ENCODE measurements around the gene MCU.
"Not testable (repeated sequence)": the region's sequence is repeated elsewhere in the genome, so short reads cannot be mapped to it uniquely, and the experiment has no call there.

The MCU gene

GRCh38 chr10:72660220-72660619 lies 31.7 kb upstream of the MCU start:
- H3K36me3 ChIP-seq (ENCODE audit: insufficient read depth, low read length): no peaks in the 10 kb centered on the region
- H3K9ac ChIP-seq (ENCODE audit: low read depth, low read length): no peak overlapping the region
- no peak overlapping the region for H3K4me3 ChIP-seq (ENCODE audit: low read length)
- H3K27ac ChIP-seq (ENCODE audit: low read depth, low read length): no peak overlapping the region
- H3K9me3 ChIP-seq (ENCODE audit: insufficient read depth, low read depth, low read length): no peaks in the 10 kb centered on the region
- peaks cover 11% of the 10 kb centered on the region; the same call in 1 of the 2 replicates for H3K4me1 ChIP-seq (ENCODE audit: insufficient read depth, low read length)
- H3K27me3 ChIP-seq (ENCODE audit: insufficient read depth, low read length): no peaks in the 10 kb centered on the region

GRCh38 chr10:72661431-72661830 lies 30.5 kb upstream of the MCU start:
- H3K4me3 ChIP-seq (ENCODE audit: low read length): no peak overlapping the region
- no peaks in the 10 kb centered on the region for H3K36me3 ChIP-seq (ENCODE audit: insufficient read depth, low read length)
- no peak overlapping the region for H3K9ac ChIP-seq (ENCODE audit: low read depth, low read length)
- H3K9me3 ChIP-seq (ENCODE audit: insufficient read depth, low read depth, low read length): no peaks in the 10 kb centered on the region
- H3K27ac ChIP-seq (ENCODE audit: low read depth, low read length): no peak overlapping the region
- 90% methylated on average over 1 of the region's 1 CpG for WGBS
- H3K27me3 ChIP-seq (ENCODE audit: insufficient read depth, low read length): no peaks in the 10 kb centered on the region
- H3K4me1 ChIP-seq (ENCODE audit: insufficient read depth, low read length): peaks cover 11% of the 10 kb centered on the region; the same call in 1 of the 2 replicates

DNA sequence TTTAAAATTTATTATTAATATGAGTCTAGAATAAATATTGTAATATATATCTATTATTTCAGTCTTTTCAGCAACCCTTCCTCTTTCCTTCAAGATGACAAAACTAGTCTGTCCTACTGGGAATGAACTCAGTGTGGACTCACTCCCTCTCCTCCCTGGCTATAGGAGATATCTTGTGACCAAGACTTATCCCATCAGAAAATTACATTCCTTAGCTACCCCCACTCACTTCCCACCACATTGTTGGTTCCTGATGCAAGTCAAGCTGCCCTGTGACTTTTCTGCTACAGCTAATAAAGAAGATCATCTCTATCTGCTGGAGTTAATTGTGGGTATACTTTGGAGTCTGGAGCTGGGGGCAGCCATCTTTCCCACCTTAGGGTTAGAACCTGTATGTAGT lies 28.0 kb upstream of the MCU start:
- Histone ChIP-seq H3K4me3 (ENCODE audit: low read length) (no peak overlapping the region), H3K4me1 (ENCODE audit: insufficient read depth, low read length) (peaks cover 6% of the 10 kb centered on the region; the same call in 1 of the 2 replicates), H3K9ac (ENCODE audit: low read depth, low read length) (no peak overlapping the region)

GRCh38 chr10:72665925-72666324 lies 26.0 kb upstream of the MCU start:
- Histone ChIP-seq H3K27ac (ENCODE audit: low read depth, low read length) (no peak overlapping the region), H3K27me3 (ENCODE audit: insufficient read depth, low read length) (no peaks in the 10 kb centered on the region), H3K4me3 (ENCODE audit: low read length) (no peak overlapping the region), H3K36me3 (ENCODE audit: insufficient read depth, low read length) (no peaks in the 10 kb centered on the region), H3K9me3 (ENCODE audit: insufficient read depth, low read depth, low read length) (no peaks in the 10 kb centered on the region), H3K9ac (ENCODE audit: low read depth, low read length) (no peak overlapping the region), H3K4me1 (ENCODE audit: insufficient read depth, low read length) (no peaks in the 10 kb centered on the region)
- 92% methylated on average over 4 of the region's 4 CpGs for WGBS

More for the DNA sequence above, 28.0 kb upstream of the MCU start:
- H3K27ac ChIP-seq (ENCODE audit: low read depth, low read length): no peak overlapping the region
- H3K36me3 ChIP-seq (ENCODE audit: insufficient read depth, low read length): no peaks in the 10 kb centered on the region
- no peaks in the 10 kb centered on the region for H3K9me3 ChIP-seq (ENCODE audit: insufficient read depth, low read depth, low read length)
- no peaks in the 10 kb centered on the region for H3K27me3 ChIP-seq (ENCODE audit: insufficient read depth, low read length)

DNA sequence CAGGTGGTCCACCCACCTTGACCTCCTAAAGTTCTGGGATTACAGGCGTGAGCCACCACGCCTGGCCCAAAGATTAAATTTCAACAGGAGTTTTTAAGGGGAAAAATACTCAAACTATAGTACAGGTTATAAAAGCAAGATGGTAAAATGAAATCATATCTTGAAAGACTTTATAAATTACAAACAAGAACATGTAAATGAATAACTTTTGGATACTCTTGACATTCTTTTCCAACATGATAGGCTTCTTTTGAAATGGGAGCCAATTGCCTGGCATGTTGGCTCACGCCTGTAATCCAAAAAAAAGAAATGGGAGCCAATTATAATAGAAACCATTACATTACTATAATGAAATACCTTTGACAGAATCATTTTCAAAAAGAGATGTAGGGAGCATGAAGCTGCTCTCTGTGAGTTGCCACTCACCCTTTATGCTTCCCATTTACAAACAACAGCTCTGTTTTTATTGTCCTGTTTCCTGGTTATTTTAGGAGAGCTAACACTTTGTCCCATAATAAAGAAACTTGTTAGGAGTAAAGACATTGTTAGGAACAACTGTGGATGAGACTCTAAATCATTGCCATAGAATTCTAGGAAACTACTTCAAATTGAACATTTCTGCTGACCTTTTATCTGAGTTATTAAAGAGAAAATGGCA lies 24.6 kb upstream of the MCU start:
- Histone ChIP-seq H3K4me3 (ENCODE audit: low read length) (no peak overlapping the region), H3K27me3 (ENCODE audit: insufficient read depth, low read length) (no peaks in the 10 kb centered on the region), H3K36me3 (ENCODE audit: insufficient read depth, low read length) (no peaks in the 10 kb centered on the region), H3K4me1 (ENCODE audit: insufficient read depth, low read length) (no peaks in the 10 kb centered on the region), H3K27ac (ENCODE audit: low read depth, low read length) (no peak overlapping the region), H3K9ac (ENCODE audit: low read depth, low read length) (no peak overlapping the region), H3K9me3 (ENCODE audit: insufficient read depth, low read depth, low read length) (no peaks in the 10 kb centered on the region)
- 87% methylated on average over 3 of the region's 3 CpGs for WGBS

DNA sequence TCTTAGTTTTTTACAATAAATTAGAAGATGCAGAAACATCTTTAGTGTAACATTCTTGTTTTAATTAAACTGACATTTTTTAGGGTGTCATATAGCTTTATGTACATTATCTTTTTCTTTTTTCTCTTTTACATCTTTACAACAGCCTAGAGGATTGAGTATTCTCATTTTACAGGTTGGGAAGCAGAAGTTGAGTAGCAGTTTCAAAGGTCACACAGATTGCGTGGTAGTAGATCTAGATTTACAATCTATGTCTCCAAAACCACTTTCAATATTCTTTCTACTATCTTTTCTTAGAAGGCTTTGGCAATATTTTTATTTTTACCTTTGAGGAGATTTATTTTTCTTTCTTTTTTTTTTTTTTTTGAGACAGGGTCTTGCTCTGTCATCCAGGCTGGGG lies 18.7 kb upstream of the MCU start:
- 86% methylated on average over 1 of the region's 1 CpG for WGBS

DNA sequence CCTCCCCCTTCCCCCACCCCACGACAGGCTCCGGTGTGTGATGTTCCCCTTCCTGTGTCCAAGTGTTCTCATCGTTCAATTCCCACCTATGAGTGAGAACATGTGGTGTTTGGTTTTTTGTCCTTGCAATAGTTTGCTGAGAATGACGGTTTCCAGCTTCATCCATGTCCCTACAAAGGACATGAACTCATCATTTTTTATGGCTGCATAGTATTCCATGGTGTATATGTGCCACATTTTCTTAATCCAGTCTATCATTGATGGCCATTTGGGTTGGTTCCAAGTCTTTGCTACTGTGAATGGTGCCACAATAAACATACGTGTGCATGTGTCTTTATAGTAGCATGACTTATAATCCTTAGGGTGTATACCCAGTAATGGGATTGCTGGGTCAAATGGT lies 17.8 kb upstream of the MCU start:
- not testable (repeated sequence) for H3K4me1 ChIP-seq (ENCODE audit: insufficient read depth, low read length); H3K4me3 ChIP-seq (ENCODE audit: low read length); H3K27ac ChIP-seq (ENCODE audit: low read depth, low read length); H3K9ac ChIP-seq (ENCODE audit: low read depth, low read length); H3K27me3 ChIP-seq (ENCODE audit: insufficient read depth, low read length); H3K36me3 ChIP-seq (ENCODE audit: insufficient read depth, low read length); H3K9me3 ChIP-seq (ENCODE audit: insufficient read depth, low read depth, low read length)
- 86% methylated on average over 3 of the region's 5 CpGs for WGBS

More for the DNA sequence above, 18.7 kb upstream of the MCU start:
- no peak overlapping the region for H3K27ac ChIP-seq (ENCODE audit: low read depth, low read length)
- no peak overlapping the region for H3K4me3 ChIP-seq (ENCODE audit: low read length)
- no peaks in the 10 kb centered on the region for H3K4me1 ChIP-seq (ENCODE audit: insufficient read depth, low read length)
- H3K9me3 ChIP-seq (ENCODE audit: insufficient read depth, low read depth, low read length): no peaks in the 10 kb centered on the region
- H3K36me3 ChIP-seq (ENCODE audit: insufficient read depth, low read length): no peaks in the 10 kb centered on the region
- H3K27me3 ChIP-seq (ENCODE audit: insufficient read depth, low read length): no peaks in the 10 kb centered on the region
- no peak overlapping the region for H3K9ac ChIP-seq (ENCODE audit: low read depth, low read length)

GRCh38 chr10:72679838-72680241 lies 12.1 kb upstream of the MCU start:
- H3K36me3 ChIP-seq (ENCODE audit: insufficient read depth, low read length): no peaks in the 10 kb centered on the region
- no peak overlapping the region for H3K27ac ChIP-seq (ENCODE audit: low read depth, low read length)
- H3K9ac ChIP-seq (ENCODE audit: low read depth, low read length): no peak overlapping the region
- H3K4me1 ChIP-seq (ENCODE audit: insufficient read depth, low read length): no peaks in the 10 kb centered on the region
- H3K27me3 ChIP-seq (ENCODE audit: insufficient read depth, low read length): no peaks in the 10 kb centered on the region
- no peak overlapping the region for H3K4me3 ChIP-seq (ENCODE audit: low read length)
- H3K9me3 ChIP-seq (ENCODE audit: insufficient read depth, low read depth, low read length): no peaks in the 10 kb centered on the region
- 96% methylated on average over 3 of the region's 4 CpGs for WGBS

- Histone ChIP-seq H3K27me3 (ENCODE audit: insufficient read depth, low read length) (no peaks in the 10 kb centered on the region), H3K9ac (ENCODE audit: low read depth, low read length) (no peak overlapping the region), H3K9me3 (ENCODE audit: insufficient read depth, low read depth, low read length) (no peaks in the 10 kb centered on the region), H3K4me1 (ENCODE audit: insufficient read depth, low read length) (no peaks in the 10 kb centered on the region), H3K27ac (ENCODE audit: low read depth, low read length) (no peak overlapping the region), H3K36me3 (ENCODE audit: insufficient read depth, low read length) (no peaks in the 10 kb centered on the region), H3K4me3 (ENCODE audit: low read length) (no peak overlapping the region)
- WGBS: 93% methylated on average over 6 of the region's 6 CpGs
Measured at GRCh38 chr10:72682638-72683037, 9.3 kb upstream of the MCU start.

DNA sequence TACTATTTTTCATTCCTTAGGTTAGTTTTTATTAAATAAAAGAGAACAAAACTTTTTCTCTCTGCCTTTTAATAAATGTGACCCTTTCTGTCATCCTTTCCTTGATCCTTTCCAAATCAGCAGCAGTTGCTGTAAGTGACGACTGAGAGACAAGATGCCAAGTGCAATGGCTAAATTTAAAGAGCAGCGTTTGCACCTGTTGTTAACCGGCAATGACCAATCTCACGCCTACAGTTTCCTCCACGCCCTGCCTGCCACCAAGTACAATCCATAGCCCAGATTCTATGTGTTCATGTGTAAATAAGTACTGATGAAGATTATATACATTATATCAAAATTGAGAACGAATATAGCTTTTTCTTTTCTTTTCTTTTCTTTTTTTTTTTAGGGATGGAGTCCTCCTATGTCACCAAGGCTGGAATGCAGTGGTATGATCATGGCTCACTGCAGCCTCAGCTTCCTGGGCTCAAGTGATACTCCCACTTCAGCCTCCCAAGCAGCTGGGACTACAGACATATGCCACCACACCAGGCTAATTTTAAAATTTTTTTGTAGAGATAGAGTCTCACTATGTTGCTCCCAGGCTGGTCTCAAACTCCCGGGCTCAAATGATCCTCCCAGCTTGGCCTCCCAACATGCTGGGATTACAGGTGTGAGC lies 6.5 kb upstream of the MCU start:
- 95% methylated on average over 5 of the region's 7 CpGs for WGBS
- H3K9me3 ChIP-seq (ENCODE audit: insufficient read depth, low read depth, low read length): no peaks in the 10 kb centered on the region
- no peaks in the 10 kb centered on the region for H3K4me1 ChIP-seq (ENCODE audit: insufficient read depth, low read length)
- H3K4me3 ChIP-seq (ENCODE audit: low read length): no peak overlapping the region
- H3K36me3 ChIP-seq (ENCODE audit: insufficient read depth, low read length): no peaks in the 10 kb centered on the region
- no peak overlapping the region for H3K27ac ChIP-seq (ENCODE audit: low read depth, low read length)
- no peaks in the 10 kb centered on the region for H3K27me3 ChIP-seq (ENCODE audit: insufficient read depth, low read length)
- H3K9ac ChIP-seq (ENCODE audit: low read depth, low read length): no peak overlapping the region

DNA sequence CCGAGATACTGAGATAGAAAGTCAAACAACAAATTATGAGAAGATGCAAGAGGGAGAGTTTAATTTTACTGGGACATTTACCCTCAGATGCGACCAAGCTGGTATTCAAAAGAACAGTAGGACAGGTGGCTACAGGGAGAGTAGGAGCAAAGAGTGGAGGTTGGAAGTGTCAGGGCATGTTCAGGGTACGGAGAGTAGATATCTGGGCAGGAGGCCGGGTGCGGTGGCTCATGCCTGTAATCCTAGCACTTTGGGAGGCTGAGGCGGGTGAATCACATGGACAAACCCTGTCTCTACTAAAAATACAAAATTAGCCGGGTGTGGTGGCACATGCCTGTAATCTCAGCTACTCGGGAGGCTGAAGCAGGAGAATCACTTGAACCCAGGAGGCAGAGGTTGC lies 5.5 kb upstream of the MCU start:
- not testable (repeated sequence) for H3K4me3 ChIP-seq (ENCODE audit: low read length); H3K27ac ChIP-seq (ENCODE audit: low read depth, low read length); H3K27me3 ChIP-seq (ENCODE audit: insufficient read depth, low read length); H3K9ac ChIP-seq (ENCODE audit: low read depth, low read length); H3K4me1 ChIP-seq (ENCODE audit: insufficient read depth, low read length); H3K36me3 ChIP-seq (ENCODE audit: insufficient read depth, low read length); H3K9me3 ChIP-seq (ENCODE audit: insufficient read depth, low read depth, low read length)
- WGBS: 90% methylated on average over 8 of the region's 8 CpGs

DNA sequence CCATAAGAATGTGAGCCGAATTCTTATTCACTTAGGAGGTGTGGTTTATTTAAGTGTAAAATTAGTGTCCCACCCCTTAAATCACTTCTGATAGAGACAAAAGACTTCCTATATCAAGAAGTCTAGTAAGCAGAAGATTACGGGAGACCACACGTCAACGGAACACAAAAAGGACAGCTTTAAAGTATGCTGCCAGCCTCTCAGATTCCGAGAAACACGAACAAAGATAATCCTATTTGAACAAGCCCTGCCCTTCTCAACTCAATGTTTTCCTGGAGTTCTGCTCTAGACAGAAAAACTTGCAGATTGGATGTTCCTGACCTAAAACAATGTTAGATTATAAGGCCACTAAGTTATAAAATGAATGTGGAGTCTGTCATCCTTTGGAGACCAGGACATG lies 4.9 kb upstream of the MCU start:
- no peaks in the 10 kb centered on the region for H3K36me3 ChIP-seq (ENCODE audit: insufficient read depth, low read length)
- H3K9ac ChIP-seq (ENCODE audit: low read depth, low read length): no peak overlapping the region
- H3K4me3 ChIP-seq (ENCODE audit: low read length): no peak overlapping the region
- H3K27me3 ChIP-seq (ENCODE audit: insufficient read depth, low read length): no peaks in the 10 kb centered on the region
- no peaks in the 10 kb centered on the region for H3K4me1 ChIP-seq (ENCODE audit: insufficient read depth, low read length)
- 90% methylated on average over 6 of the region's 6 CpGs for WGBS
- no peaks in the 10 kb centered on the region for H3K9me3 ChIP-seq (ENCODE audit: insufficient read depth, low read depth, low read length)
- no peak overlapping the region for H3K27ac ChIP-seq (ENCODE audit: low read depth, low read length)
